ENCODE data around the gene SLK.

SLK gene

DNA sequence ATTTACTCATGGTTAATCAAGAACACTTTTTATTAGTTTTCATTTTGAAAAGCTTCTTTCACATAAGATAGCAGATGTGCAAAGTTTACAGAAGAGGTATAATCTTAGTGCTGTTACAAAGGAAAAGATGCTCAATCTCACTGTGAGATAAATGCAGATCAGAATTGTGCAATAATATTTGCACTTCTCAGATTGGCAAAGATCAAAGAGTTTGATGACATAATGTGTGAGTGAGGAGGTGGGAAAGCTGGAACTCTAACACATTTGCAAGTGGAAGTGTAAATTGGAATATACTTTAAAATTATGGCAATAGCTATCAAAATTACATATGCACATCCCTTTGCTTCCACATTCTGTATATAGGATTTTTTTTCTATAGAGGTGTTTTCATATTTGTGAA is 27.4 kb upstream of the SLK start:
- H3K4me3 ChIP-seq (ENCODE audit: low read depth, low read length) = no peak overlapping the region
- no peak for TF ChIP-seq CTCF (IDR thresholded peaks at IDR 0.05; ENCODE audit: control insufficient read depth, extremely low read depth, insufficient read depth)
- no peak for DNase-seq (ENCODE audit: low read depth)

- DNase-seq (ENCODE audit: low read depth) = no peak
- no peak overlapping the region for H3K4me3 ChIP-seq (ENCODE audit: low read depth, low read length)
These were observed 25.1 kb upstream of the SLK start for GRCh38 chr10:103941801-103942200.

GRCh38 chr10:103942866-103943265 is 24.1 kb upstream of the SLK start:
- no peak for DNase-seq (ENCODE audit: low read depth)
- TF ChIP-seq CTCF (IDR thresholded peaks at IDR 0.05; ENCODE audit: control insufficient read depth, extremely low read depth, insufficient read depth) = no peak
- no peak overlapping the region for H3K4me3 ChIP-seq (ENCODE audit: low read depth, low read length)

More at GRCh38 chr10:103941801-103942200, 25.1 kb upstream of the SLK start:
- no peak for TF ChIP-seq CTCF (IDR thresholded peaks at IDR 0.05; ENCODE audit: control insufficient read depth, extremely low read depth, insufficient read depth)

DNA sequence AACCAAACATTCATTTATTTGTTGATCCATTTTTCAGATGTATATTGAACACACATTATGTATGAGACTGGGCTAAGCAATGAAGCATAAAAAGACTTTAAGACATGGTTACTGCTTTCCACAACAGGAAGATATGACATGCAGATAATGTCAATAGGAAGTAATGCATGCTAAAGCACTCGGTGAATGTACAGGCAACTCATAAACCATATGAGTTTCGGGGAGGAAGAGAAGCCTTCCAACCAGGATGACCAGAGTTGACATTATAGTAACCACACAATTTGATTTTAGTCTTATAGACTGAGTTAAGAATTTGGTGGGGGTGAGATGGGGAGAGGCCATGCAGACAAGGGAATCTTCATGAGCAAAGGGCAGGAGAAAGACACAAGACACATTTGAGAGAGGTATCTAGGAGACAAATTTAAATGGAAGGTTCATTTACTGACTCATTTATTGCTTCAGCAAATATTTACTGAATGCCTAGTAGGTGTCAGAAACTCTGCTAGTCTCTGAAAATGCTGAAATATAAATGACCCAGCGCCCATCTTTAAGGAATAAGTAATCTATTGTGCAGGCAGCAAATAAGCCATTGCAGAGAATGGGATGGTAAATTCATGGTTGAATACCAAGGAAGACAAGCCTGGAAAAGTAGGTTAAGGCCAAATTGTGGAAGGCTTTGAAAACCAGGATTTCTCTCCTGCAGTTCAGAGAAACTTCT is 19.0 kb upstream of the SLK start:
- DNase-seq (ENCODE audit: low read depth) = no peak
- no peak overlapping the region for H3K4me3 ChIP-seq (ENCODE audit: low read depth, low read length)
- no peak for TF ChIP-seq CTCF (IDR thresholded peaks at IDR 0.05; ENCODE audit: control insufficient read depth, extremely low read depth, insufficient read depth)

- no peak for DNase-seq (ENCODE audit: low read depth)
- no peak overlapping the region for H3K4me3 ChIP-seq (ENCODE audit: low read depth, low read length)
- TF ChIP-seq CTCF (IDR thresholded peaks at IDR 0.05; ENCODE audit: control insufficient read depth, extremely low read depth, insufficient read depth) = no peak
These were observed 17.2 kb upstream of the SLK start for GRCh38 chr10:103949728-103950127.

- no peak for DNase-seq (ENCODE audit: low read depth)
These were observed 15.8 kb upstream of the SLK start for GRCh38 chr10:103951183-103951582.

More at GRCh38 chr10:103951183-103951582, 15.8 kb upstream of the SLK start:
- TF ChIP-seq CTCF (IDR thresholded peaks at IDR 0.05; ENCODE audit: control insufficient read depth, extremely low read depth, insufficient read depth) = no peak
- H3K4me3 ChIP-seq (ENCODE audit: low read depth, low read length) = no peak overlapping the region

Data from LNCaP clone FGC (cell line).